ENCODE measurements around the gene LRRC8B. TPM values are rescaled to one million over a fixed set of nuclear protein-coding genes. Genes with fewer than 3 reads are reported as not detected.

Gene LRRC8B
- total and polyA plus RNA-seq, 2 of the 8 experiments (the other 6 are each of a cell fraction or from before 2014, with no cell fraction given), result 18.4 to 29.2 TPM

DNA sequence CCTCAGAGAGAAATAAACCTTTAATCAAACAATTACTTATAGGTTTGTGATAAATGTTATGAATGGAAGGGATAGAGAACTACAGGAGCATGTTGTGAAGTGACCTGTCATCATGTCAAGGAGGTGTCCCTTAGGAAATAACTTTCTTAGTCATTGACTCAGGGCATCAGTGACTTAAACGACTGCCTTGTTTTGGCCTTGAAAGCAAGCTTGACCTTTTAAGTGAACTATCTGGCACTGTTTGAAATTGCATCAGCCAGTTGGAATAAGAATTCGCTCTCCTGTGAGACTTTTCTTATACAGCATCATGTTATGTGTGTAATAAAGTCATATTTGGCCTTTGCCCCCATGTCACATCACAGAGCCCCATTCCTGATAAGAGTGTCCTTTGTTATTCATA is 30.9 kb downstream of the LRRC8B start:
- Histone ChIP-seq H2BK12ac (ENCODE audit: low read depth, low read length) (no peak overlapping the region), H3K4me1 (replicated peaks in 1 of 4; ENCODE audit: control insufficient read depth in 3 of 4, insufficient read depth in 4 of 4, low read length in 3 of 4) (peaks cover 0 to 3% (median 0%) of the 10 kb centered on the region in 4 experiments; a peak in 1 of 7 replicates), H3K4me3 (ENCODE audit: extremely low read depth in 1 of 4, insufficient read depth in 2 of 4, low read depth in 3 of 4, low read length in 4 of 4) (no peak overlapping the region), H3K9me3 (ENCODE audit: insufficient read depth in 2 of 2, low read depth in 1 of 2, low read length in 1 of 2) (peaks cover 0 to 2% of the 10 kb centered on the region in 2 experiments; a peak in 1 of 4 replicates), H2AFZ (ENCODE audit: low read length) (no peak overlapping the region), H3K14ac (ENCODE audit: insufficient read length) (no peak overlapping the region), H3K79me2 (ENCODE audit: control insufficient read depth in 1 of 2, insufficient read depth in 2 of 2, low read length in 2 of 2) (peaks cover 0 to 11% of the 10 kb centered on the region in 2 experiments; a peak in 1 of 4 replicates), H4K20me1 (replicated peaks in 1 of 2; ENCODE audit: control insufficient read depth in 1 of 2, insufficient read depth in 2 of 2, low read length in 2 of 2) (peaks cover 0 to 1% of the 10 kb centered on the region in 2 experiments), H3K4ac (replicated peaks; ENCODE audit: insufficient read length, low read depth, low read length) (no peak overlapping the region), H3K9ac (replicated peaks in 1 of 4; ENCODE audit: extremely low read depth in 1 of 4, low read depth in 3 of 4, low read length in 3 of 4) (no peak overlapping the region), H3K36me3 (ENCODE audit: control insufficient read depth in 2 of 4, insufficient read depth in 4 of 4, low read length in 3 of 4) (peaks cover 0 to 5% (median 2%) of the 10 kb centered on the region in 4 experiments; a peak in 2 of 8 replicates), H4K5ac (ENCODE audit: insufficient read length, low read depth, low read length) (no peak overlapping the region), H2BK15ac (ENCODE audit: low read length) (no peak overlapping the region), H2BK5ac (ENCODE audit: low read depth, low read length) (no peak overlapping the region), H4K8ac (ENCODE audit: extremely low read depth, insufficient read depth, low read length) (no peak overlapping the region), H4K91ac (replicated peaks; ENCODE audit: insufficient read length, low read length) (no peak overlapping the region), H3K56ac (replicated peaks; ENCODE audit: insufficient read length, low read depth, low read length) (no peak overlapping the region), H3K27ac (ENCODE audit: low read depth, low read length) (no peak overlapping the region), H3K23me2 (ENCODE audit: low read depth, low read length) (no peaks in the 10 kb centered on the region), H3K27me3 (replicated peaks in 1 of 4; ENCODE audit: control insufficient read depth in 3 of 4, extremely low read depth in 1 of 4, insufficient read depth in 3 of 4, low read length in 3 of 4) (no peaks in the 10 kb centered on the region), H2BK20ac (ENCODE audit: low read length) (no peak overlapping the region), H2BK120ac (replicated peaks; ENCODE audit: low read depth, low read length) (no peak overlapping the region), H2AK5ac (ENCODE audit: low read depth, low read length) (no peak overlapping the region), H3K79me1 (ENCODE audit: low read depth, low read length) (no peaks in the 10 kb centered on the region; the same call in 1 of the 2 replicates), H3K4me2 (ENCODE audit: insufficient read depth in 1 of 2, low read depth in 2 of 2, low read length in 2 of 2) (no peak overlapping the region), H3K23ac (ENCODE audit: insufficient read length) (no peak overlapping the region), H3K18ac (ENCODE audit: extremely low read depth, low read length) (no peak overlapping the region)
- DNase-seq (ENCODE audit: low read depth in 1 of 2, low spot score in 2 of 2) (no peak), FAIRE-seq (no peak)
- 85% methylated on average over 2 of the region's 2 CpGs; no CpG with 5 or more reads in 1 of the 2 experiments for WGBS, 2 experiments (ENCODE audit: extremely low coverage in 1 of 2, insufficient coverage in 1 of 2, insufficient read length in 1 of 2, insufficient replicate concordance in 2 of 2, low coverage in 1 of 2, low lambda C conversion rate in 2 of 2, missing lambda C conversion rate in 1 of 2)
- ChIA-PET POLR2A (ENCODE audit: partially characterized antibody) (interaction anchor here (1.0 kb wide), 1 partner anchor 11 kb away, joined by 3 read pairs; no protein-coding TSS in a partner anchor), CTCF (ENCODE audit: partially characterized antibody) (interaction anchor here (1.1 kb wide), 1 partner anchor 207 kb away, joined by 4 read pairs; no protein-coding TSS in a partner anchor)
- TF ChIP-seq ASH2L (IDR thresholded peaks at IDR 0.05; ENCODE audit: low read length) (no peak), RFX5 (IDR thresholded peaks at IDR 0.05; ENCODE audit: borderline replicate concordance, low read depth, low read length) (no peak), SRF (IDR thresholded peaks at IDR 0.05; ENCODE audit: low read depth, low read length) (no peak), SIN3A (conservative IDR thresholded peaks at IDR 0.05 in 1 of 2, IDR thresholded peaks at IDR 0.05 in 1 of 2; ENCODE audit: low read depth in 1 of 2, low read length in 2 of 2) (no peak), EGR1 (IDR thresholded peaks at IDR 0.05; ENCODE audit: borderline replicate concordance, low read depth, low read length) (no peak), KDM1A (IDR thresholded peaks at IDR 0.05; ENCODE audit: borderline replicate concordance, low read length) (no peak), SP1 (IDR thresholded peaks at IDR 0.05; ENCODE audit: low read depth, low read length) (no peak), SIRT6 (IDR thresholded peaks at IDR 0.05; ENCODE audit: low read length) (no peak), KDM4A (IDR thresholded peaks at IDR 0.05; ENCODE audit: low read depth, low read length, severe bottlenecking) (no peak)
- TF ChIP-seq, protein P1, sequence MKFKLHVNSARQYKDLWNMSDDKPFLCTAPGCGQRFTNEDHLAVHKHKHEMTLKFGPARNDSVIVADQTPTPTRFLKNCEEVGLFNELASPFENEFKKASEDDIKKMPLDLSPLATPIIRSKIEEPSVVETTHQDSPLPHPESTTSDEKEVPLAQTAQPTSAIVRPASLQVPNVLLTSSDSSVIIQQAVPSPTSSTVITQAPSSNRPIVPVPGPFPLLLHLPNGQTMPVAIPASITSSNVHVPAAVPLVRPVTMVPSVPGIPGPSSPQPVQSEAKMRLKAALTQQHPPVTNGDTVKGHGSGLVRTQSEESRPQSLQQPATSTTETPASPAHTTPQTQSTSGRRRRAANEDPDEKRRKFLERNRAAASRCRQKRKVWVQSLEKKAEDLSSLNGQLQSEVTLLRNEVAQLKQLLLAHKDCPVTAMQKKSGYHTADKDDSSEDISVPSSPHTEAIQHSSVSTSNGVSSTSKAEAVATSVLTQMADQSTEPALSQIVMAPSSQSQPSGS (IDR thresholded peaks at IDR 0.05; ENCODE audit: low read length), result no peak

Measured in H1 (cell line).